Stimulated activated CD8-positive, alpha-beta memory T cell treated with anti-CD3 and anti-CD28 coated beads, Interleukin-2, amount 100 ng/mL, for 48 hours (primary cell): Measurements from ENCODE around the gene UFD1.
A peak's percentile ranks its signal among the peaks of the same experiment; 100 is the strongest.

Source experiments
- DNase-seq, 2 donors: peaks; one replicate each; pipeline ENCODE4 v3.0.0-alpha.2; 2020; ENCODE audit warnings: low read depth in 2 of 2

The UFD1 gene

GRCh38 chr22:19496324-19496630, 17.3 kb upstream of the UFD1 start:
- no peak for DNase-seq

DNA sequence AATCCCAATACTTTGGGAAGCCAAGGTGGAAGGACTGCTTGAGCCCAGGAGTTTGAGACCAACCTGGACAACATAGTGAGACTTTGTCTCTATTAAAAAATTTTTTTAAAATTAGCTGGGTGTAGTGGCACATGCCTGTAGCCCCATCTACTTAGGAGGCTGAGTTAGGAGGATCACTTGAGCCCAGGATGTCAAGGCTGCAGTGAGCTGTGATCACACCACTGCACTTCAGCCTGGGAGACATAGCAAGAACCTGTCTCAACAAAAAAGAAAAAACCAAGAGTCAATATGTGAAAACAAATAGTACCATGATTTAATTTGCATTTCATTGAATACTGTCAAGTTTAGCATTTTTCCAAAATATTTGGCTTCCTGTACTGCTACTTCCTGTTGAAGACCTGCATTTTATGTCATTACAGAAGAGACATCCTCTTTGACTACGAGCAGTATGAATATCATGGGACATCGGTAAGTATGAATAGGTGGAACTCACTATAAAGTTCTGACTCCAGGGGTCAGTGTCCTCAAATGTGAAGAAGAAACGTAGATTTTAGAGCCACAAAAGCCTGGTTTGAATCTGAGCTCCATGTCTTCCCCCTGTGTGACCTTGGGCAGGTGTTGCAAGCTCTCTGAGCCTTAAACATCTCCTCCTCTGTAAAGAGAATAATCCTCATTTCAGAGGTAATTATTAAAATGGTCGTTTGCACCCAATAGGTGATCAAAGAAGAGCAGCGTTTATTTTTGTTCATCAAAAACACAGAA, 16.8 kb upstream of the UFD1 start:
- DNase-seq, result no peak

DNA sequence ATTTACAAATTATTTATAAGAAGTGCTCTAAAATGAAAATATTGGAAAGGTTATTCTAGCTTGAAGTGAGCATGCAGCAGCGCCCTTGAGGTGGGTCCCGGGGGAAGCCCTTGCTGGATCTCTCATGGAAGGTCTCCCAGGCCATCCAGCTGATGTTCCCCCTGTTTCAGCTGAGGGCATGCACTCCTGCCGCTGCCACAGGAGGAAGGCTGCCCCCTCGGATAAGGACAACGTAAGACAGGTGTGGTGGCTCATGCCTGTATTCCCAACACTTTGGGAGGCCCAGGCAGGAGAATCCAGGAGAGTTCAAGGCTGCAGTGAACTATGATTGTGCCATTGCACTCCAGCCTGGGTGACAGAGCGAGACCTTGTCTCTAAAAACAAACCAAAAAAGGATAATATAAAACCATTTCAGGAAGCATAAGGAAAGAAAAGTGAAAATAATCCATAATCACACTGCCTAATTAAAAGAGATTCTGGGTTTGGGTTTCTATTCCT, 15.7 kb upstream of the UFD1 start:
- DNase-seq, result no peak

DNA sequence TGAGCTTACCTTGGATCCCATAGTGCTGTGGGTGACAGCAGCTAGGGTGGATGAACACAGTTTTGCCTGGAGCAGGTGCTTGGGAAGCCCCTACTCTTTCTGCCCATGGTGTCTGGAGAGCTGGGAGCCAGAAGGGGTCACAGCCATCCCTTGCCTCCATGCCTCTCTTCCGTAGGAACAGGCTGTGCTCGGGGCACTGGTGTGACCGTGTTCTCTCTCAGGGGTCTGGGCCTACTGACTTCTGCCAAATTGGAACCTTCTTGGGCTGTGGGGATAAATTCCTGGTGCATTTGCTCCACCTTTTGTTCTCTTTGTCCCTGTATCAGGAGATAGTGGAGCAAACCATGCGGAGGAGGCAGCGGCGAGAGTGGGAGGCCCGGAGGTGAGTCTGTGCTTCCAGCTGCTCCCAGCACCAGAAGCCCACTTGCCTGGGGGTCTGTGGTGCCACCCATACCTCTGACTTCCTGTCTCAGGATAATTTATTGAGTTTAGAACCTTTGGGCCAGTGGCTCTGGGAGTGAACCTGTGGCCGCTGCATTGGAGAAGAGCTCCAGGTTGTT, 15.1 kb upstream of the UFD1 start:
- DNase-seq, result no peak

DNA sequence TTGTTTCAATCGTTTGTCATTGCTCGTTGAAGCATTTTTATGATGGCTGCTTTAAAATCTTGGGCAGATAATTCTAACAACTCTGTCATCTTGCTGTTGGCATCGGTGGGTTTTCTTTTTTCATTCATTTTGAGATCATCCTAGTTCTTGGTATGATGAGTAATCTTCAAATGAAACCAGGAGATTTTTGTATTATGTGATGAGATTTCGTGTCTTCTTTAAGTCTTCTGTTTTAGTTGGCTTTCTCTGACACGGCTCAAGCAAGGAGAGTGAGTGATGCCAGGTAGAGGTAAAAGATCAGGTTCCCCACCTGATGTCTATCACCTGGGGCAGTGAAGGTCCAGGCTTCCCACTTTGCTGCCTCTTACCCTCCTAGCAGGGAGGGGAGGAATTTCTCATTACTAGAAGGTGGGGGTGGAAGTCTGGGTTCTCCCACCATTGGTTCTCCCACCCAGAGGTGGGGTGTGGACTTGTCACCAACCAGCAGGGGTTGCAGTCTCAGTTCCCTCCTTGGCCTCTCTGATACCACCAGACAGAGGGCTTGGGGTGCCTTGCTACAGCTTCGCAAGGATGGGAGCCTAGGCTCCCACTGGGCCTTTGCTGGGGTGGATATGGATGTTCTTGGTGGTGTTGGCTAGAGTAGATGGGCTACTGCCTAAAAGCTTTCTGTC, 13.6 kb upstream of the UFD1 start:
- DNase-seq, result peak in 1 of 2 donors; percentile 19

GRCh38 chr22:19490628-19491230, 11.7 kb upstream of the UFD1 start:
- no peak for DNase-seq

GRCh38 chr22:19488884-19489843, 10.2 kb upstream of the UFD1 start:
- DNase-seq, result no peak

GRCh38 chr22:19488285-19488684, 9.3 kb upstream of the UFD1 start:
- DNase-seq, result no peak

- no peak for DNase-seq
Measured at GRCh38 chr22:19483481-19484244, 4.7 kb upstream of the UFD1 start.

DNA sequence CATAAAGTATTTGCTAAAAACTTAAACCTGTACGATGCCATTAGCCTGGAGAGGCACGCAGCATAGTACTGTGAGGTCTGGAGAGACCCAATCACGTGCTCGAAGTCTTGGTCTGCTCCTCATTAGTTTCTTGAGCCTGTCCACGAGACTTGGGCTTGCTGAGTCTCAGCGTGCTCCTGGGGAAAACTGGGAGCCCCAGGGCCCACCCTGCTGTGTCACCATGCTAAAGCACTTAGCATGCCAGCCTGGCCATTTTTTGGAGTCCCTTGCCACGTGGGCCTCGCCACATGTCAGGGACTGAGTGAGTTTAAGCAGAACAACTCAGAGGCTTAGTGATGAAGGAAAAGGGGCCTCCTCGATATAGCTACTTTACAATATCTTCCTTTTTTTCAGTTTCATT, 3.3 kb upstream of the UFD1 start:
- DNase-seq, result no peak

- no peak for DNase-seq
Measured at GRCh38 chr22:19480789-19481188, 1.8 kb upstream of the UFD1 start.

- no peak for DNase-seq
Measured at GRCh38 chr22:19480173-19480568, 1.2 kb upstream of the UFD1 start.

GRCh38 chr22:19479355-19480172, 571 bp upstream of the UFD1 start, which contains the start of gene CDC45:
CDC45 (plus strand) TSS chr22:19479920; CDS start chr22:19479969, 49 bp downstream.
- DNase-seq, result peak; percentile 85 to 90

GRCh38 chr22:19478045-19478900, 720 bp downstream of the UFD1 start:
- DNase-seq, result no peak

- no peak for DNase-seq
Measured at GRCh38 chr22:19477321-19478044, 1.5 kb downstream of the UFD1 start.

DNA sequence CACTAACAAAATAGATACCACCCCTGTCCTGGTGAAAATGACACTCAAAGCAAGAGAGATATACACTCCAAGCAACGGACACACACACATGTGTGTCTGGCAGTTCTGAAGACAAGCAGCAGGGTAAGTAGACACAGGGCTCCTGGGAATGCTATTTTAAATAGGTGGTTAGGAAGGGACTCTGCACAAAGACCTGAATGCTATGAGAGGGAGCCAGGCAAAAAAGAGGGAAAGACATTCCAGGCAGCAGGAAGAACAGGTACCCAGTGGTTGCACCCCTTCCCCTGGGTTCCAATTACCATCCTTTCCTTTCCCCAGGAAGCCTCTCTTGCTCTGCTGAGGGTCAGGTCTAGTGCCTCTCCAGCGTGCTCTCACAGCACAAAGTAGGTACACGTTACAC, 3.0 kb downstream of the UFD1 start:
- DNase-seq, result no peak

- no peak for DNase-seq
Measured at GRCh38 chr22:19473578-19473977, 5.4 kb downstream of the UFD1 start.

DNA sequence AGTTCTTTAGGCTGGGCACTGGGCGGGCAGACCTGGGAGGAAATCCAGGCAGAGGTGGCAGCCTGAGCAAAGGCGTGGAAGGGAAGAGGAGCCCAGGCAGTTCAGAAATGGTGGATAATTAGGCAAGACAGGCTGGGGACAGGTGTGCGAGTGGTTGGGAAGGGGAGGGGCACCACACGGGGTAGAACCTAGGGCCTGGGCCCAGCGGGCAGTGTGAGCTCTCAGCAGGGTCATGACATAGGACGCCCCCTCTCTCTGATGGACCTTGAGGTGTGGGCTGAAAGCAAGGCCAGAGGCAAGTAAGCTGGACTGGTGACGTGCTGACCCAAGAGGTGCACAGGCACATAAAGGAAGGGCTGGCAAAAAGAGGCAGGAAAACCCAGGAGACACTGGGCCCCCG, 6.8 kb downstream of the UFD1 start:
- no peak for DNase-seq
